ENCODE measurements around the gene RNF220.
A peak's percentile ranks its signal among the peaks of the same experiment; 100 is the strongest.
"Not testable (repeated sequence)": the region's sequence is repeated elsewhere in the genome, so short reads cannot be mapped to it uniquely, and the experiment has no call there.

RNF220 gene

GRCh38 chr1:44497422-44498170, 92.5 kb downstream of the RNF220 start:
- DNase-seq: no peak

GRCh38 chr1:44499306-44499705, 94.3 kb downstream of the RNF220 start:
- DNase-seq: no peak

GRCh38 chr1:44500181-44501046, 95.4 kb downstream of the RNF220 start:
- peak; percentile 72 for DNase-seq

- DNase-seq: peak; percentile 68
Observed at GRCh38 chr1:44501047-44501890, 96.2 kb downstream of the RNF220 start.

- not testable (repeated sequence) for DNase-seq
Observed at GRCh38 chr1:44502823-44503222, 97.8 kb downstream of the RNF220 start.

- peak; percentile 76 for DNase-seq
Observed at GRCh38 chr1:44503625-44504024, 98.6 kb downstream of the RNF220 start.

- no peak for DNase-seq
Observed at GRCh38 chr1:44505210-44505993, 100.3 kb downstream of the RNF220 start.

- DNase-seq: no peak
Observed at GRCh38 chr1:44507490-44508396, 102.7 kb downstream of the RNF220 start.

GRCh38 chr1:44508397-44508745, 103.3 kb downstream of the RNF220 start:
- no peak for DNase-seq

GRCh38 chr1:44511363-44511762, 106.3 kb downstream of the RNF220 start:
- no peak for DNase-seq

GRCh38 chr1:44511769-44512168, 106.7 kb downstream of the RNF220 start:
- DNase-seq: peak; percentile 41

- DNase-seq: no peak
Observed at GRCh38 chr1:44512313-44512885, 107.3 kb downstream of the RNF220 start.

- no peak for DNase-seq
Observed at GRCh38 chr1:44513111-44513510, 108.1 kb downstream of the RNF220 start.

GRCh38 chr1:44514673-44515072, 109.6 kb downstream of the RNF220 start:
- DNase-seq: no peak

- no peak for DNase-seq
Observed at GRCh38 chr1:44515416-44515815, 110.4 kb downstream of the RNF220 start.

- no peak for DNase-seq
Observed at GRCh38 chr1:44519035-44519676, 114.1 kb downstream of the RNF220 start.

GRCh38 chr1:44521378-44522080, 116.5 kb downstream of the RNF220 start:
- no peak for DNase-seq

GRCh38 chr1:44523593-44524591, 118.8 kb downstream of the RNF220 start:
- DNase-seq: peak; percentile 82

Measured in NCI-H526 treated with DMSO at 0.1 percent for 48 hours (cell line).